HT1080 (cell line): ENCODE data around the gene CSTPP1. TPM values are rescaled to one million over a fixed set of nuclear protein-coding genes. Genes with fewer than 3 reads are reported as not detected.
"Not testable (repeated sequence)": the region's sequence is repeated elsewhere in the genome, so short reads cannot be mapped to it uniquely, and the experiment has no call there.

Experiments used
- DNase-seq: peaks from one replicate; pipeline ENCODE4 v3.0.0-alpha.2; 2015; ENCODE audit warnings: low read depth
- total RNA-seq: library from RNA; depleted of rRNA; stranded (reverse); fragments of >200 nt; shearing (Covaris generic); gene quantifications from 2 replicates; pipeline ENCODE4 v1.2.3, GENCODE V29; 2014

The CSTPP1 gene
- total RNA-seq, 1 experiment from 2014 or later, result 16.2 TPM

- DNase-seq, result no peak
These were observed 241.8 kb downstream of the CSTPP1 start for GRCh38 chr11:47178316-47178715.

- DNase-seq, result no peak
These were observed 242.4 kb downstream of the CSTPP1 start for GRCh38 chr11:47178737-47179654.

- DNase-seq, result peak; percentile 42
These were observed 243.1 kb downstream of the CSTPP1 start for GRCh38 chr11:47179655-47179991.

- DNase-seq, result no peak
These were observed 243.6 kb downstream of the CSTPP1 start for GRCh38 chr11:47180006-47180787.

GRCh38 chr11:47181271-47181670 is 244.7 kb downstream of the CSTPP1 start:
- no peak for DNase-seq

- DNase-seq, result no peak
These were observed 245.8 kb downstream of the CSTPP1 start for GRCh38 chr11:47182380-47182779.

- DNase-seq, result no peak
These were observed 246.7 kb downstream of the CSTPP1 start for GRCh38 chr11:47183031-47183856.

- DNase-seq, result no peak
These were observed 247.4 kb downstream of the CSTPP1 start for GRCh38 chr11:47183969-47184368.

GRCh38 chr11:47184711-47185304 is 248.2 kb downstream of the CSTPP1 start:
- no peak for DNase-seq

- peak; percentile 60 for DNase-seq
These were observed 248.9 kb downstream of the CSTPP1 start for GRCh38 chr11:47185305-47186075.

- DNase-seq, result no peak
These were observed 249.6 kb downstream of the CSTPP1 start, which contains the start of gene PACSIN3 for GRCh38 chr11:47186076-47186699. TSS of gene PACSIN3 (minus strand) at chr11:47186434. CDS start at chr11:47182727, 3,707 bp downstream.

GRCh38 chr11:47186700-47187695 is 250.4 kb downstream of the CSTPP1 start:
- no peak for DNase-seq

GRCh38 chr11:47187723-47188122 is 251.2 kb downstream of the CSTPP1 start:
- no peak for DNase-seq

GRCh38 chr11:47188259-47188658 is 251.7 kb downstream of the CSTPP1 start:
- no peak for DNase-seq

GRCh38 chr11:47189100-47189834 is 252.7 kb downstream of the CSTPP1 start:
- DNase-seq, result peak; percentile 64

GRCh38 chr11:47191137-47191536 is 254.6 kb downstream of the CSTPP1 start:
- peak; percentile 40 for DNase-seq

- DNase-seq, result no peak
These were observed 255.6 kb downstream of the CSTPP1 start for GRCh38 chr11:47192111-47192510.

GRCh38 chr11:47198161-47198560 is 261.6 kb downstream of the CSTPP1 start:
- DNase-seq, result not testable (repeated sequence)
